Right lung (tissue), 5 donors: ENCODE data around the gene ATP6V0A1. TPM values are rescaled to one million over a fixed set of nuclear protein-coding genes. Genes with fewer than 3 reads are reported as not detected.
"Not testable (repeated sequence)": the region's sequence is repeated elsewhere in the genome, so short reads cannot be mapped to it uniquely, and the experiment has no call there.

Source experiments
- DNase-seq, 2 donors: peaks; one replicate each; pipeline ENCODE4 v3.0.0-alpha.2; 2013
- polyA plus RNA-seq, 5 donors: library from polyadenylated mRNA; unstranded; fragments of 120-200 nt; gene quantifications; one replicate each; pipeline versions ENCODE4 v1.2.1 to v1.2.3, GENCODE V29; 2013; ENCODE audit warnings: inconsistent platforms in 1 of 5, low replicate concordance in 1 of 5; ENCODE audit not compliant: insufficient read length in 5 of 5, insufficient read depth in 1 of 5

Gene ATP6V0A1
- polyA plus RNA-seq, 5 donors, result 45.7 to 59.4 (median 47.6) TPM

GRCh38 chr17:42429726-42430447 lies 28.8 kb upstream of the ATP6V0A1 start:
- peak in 1 of 2 donors; percentile 59 for DNase-seq

- no peak for DNase-seq
These were observed 26.9 kb upstream of the ATP6V0A1 start for GRCh38 chr17:42431758-42432161.

- DNase-seq, result no peak
These were observed 22.3 kb upstream of the ATP6V0A1 start for GRCh38 chr17:42436391-42436790.

GRCh38 chr17:42438600-42439567 lies 19.8 kb upstream of the ATP6V0A1 start:
- DNase-seq, result no peak

- no peak for DNase-seq
These were observed 17.1 kb upstream of the ATP6V0A1 start for GRCh38 chr17:42441371-42442195.

GRCh38 chr17:42442196-42442565 lies 16.5 kb upstream of the ATP6V0A1 start:
- no peak for DNase-seq

- not testable (repeated sequence) for DNase-seq
These were observed 9.5 kb upstream of the ATP6V0A1 start for GRCh38 chr17:42449176-42449575.

GRCh38 chr17:42449838-42450237 lies 8.8 kb upstream of the ATP6V0A1 start:
- DNase-seq, result not testable (repeated sequence)

GRCh38 chr17:42451270-42451669 lies 7.4 kb upstream of the ATP6V0A1 start:
- DNase-seq, result not testable (repeated sequence)

GRCh38 chr17:42453439-42453838 lies 5.2 kb upstream of the ATP6V0A1 start:
- DNase-seq, result no peak

GRCh38 chr17:42454987-42455386 lies 3.7 kb upstream of the ATP6V0A1 start:
- not testable (repeated sequence) for DNase-seq

GRCh38 chr17:42456223-42457106 lies 2.2 kb upstream of the ATP6V0A1 start:
- DNase-seq, result peak; percentile 68 to 74

GRCh38 chr17:42457107-42457792 lies 1.4 kb upstream of the ATP6V0A1 start:
- DNase-seq, result peak in 1 of 2 donors; percentile 26

GRCh38 chr17:42459256-42459800 lies 650 bp downstream of the ATP6V0A1 start:
- DNase-seq, result peak in 1 of 2 donors; percentile 54

- peak in 1 of 2 donors; percentile 32 for DNase-seq
These were observed 1.2 kb downstream of the ATP6V0A1 start for GRCh38 chr17:42459801-42460281.

- no peak for DNase-seq
These were observed 1.7 kb downstream of the ATP6V0A1 start for GRCh38 chr17:42460371-42460770.

- no peak for DNase-seq
These were observed 5.3 kb downstream of the ATP6V0A1 start for GRCh38 chr17:42463976-42464400.

GRCh38 chr17:42467889-42468288 lies 9.2 kb downstream of the ATP6V0A1 start:
- no peak for DNase-seq

- no peak for DNase-seq
These were observed 14.2 kb downstream of the ATP6V0A1 start for GRCh38 chr17:42472709-42473521.
